Large intestine (tissue), 3 donors: ENCODE results near the gene UBE2G2. TPM values are rescaled to one million over a fixed set of nuclear protein-coding genes. Genes with fewer than 3 reads are reported as not detected.

Source experiments
- DNase-seq, 2 donors: peaks; one replicate each; pipeline versions ENCODE4 v3.0.0 to v3.0.0-alpha.2; 2013
- H3K27ac ChIP-seq: one replicate; pipeline ENCODE4 v1.5.1; 2013; ENCODE audit warnings: low read length
- H3K27me3 ChIP-seq: 2 replicates; pipeline ENCODE4 v1.6.1; 2013; ENCODE audit warnings: low read length; ENCODE audit not compliant: control insufficient read depth, insufficient read depth
- H3K36me3 ChIP-seq: 2 replicates; pipeline ENCODE4 v1.6.1; 2013; ENCODE audit warnings: low read length; ENCODE audit not compliant: control insufficient read depth, insufficient read depth
- H3K4me1 ChIP-seq: one replicate; pipeline ENCODE4 v1.6.1; 2013; ENCODE audit warnings: low read length; ENCODE audit not compliant: control insufficient read depth, insufficient read depth
- H3K4me3 ChIP-seq: one replicate; pipeline ENCODE4 v1.5.1; 2013; ENCODE audit warnings: low read length
- H3K9me3 ChIP-seq: one replicate; pipeline ENCODE4 v1.6.1; 2013; ENCODE audit warnings: mild to moderate bottlenecking, low read depth, low read length, moderate library complexity; ENCODE audit not compliant: control insufficient read depth
- WGBS: methylation state at CpG from one replicate; pipeline ENCODE4 v1.1.5; 2013; ENCODE audit warnings: low lambda C conversion rate; ENCODE audit not compliant: insufficient coverage; 5-methylcytosine and 5-hydroxymethylcytosine counted together
- polyA plus RNA-seq: library from polyadenylated mRNA; unstranded; fragments of 120-200 nt; gene quantifications from one replicate; pipeline ENCODE4 v1.2.1, GENCODE V29; 2013

Gene UBE2G2
- polyA plus RNA-seq, 1 donor: 97.1 TPM

GRCh38 chr21:44727757-44728156, 73.9 kb downstream of the UBE2G2 start:
- no peak for DNase-seq
- Histone ChIP-seq H3K4me1 (no peaks in the 10 kb centered on the region), H3K36me3 (no peaks in the 10 kb centered on the region), H3K27ac (no peak overlapping the region), H3K4me3 (no peak overlapping the region), H3K9me3 (peaks cover 3% of the 10 kb centered on the region), H3K27me3 (peaks cover 33% of the 10 kb centered on the region)
- no CpG with 5 or more reads among the region's 9 CpGs for WGBS

- no peak overlapping the region for H3K4me3 ChIP-seq
- peaks cover 37% of the 10 kb centered on the region for H3K27me3 ChIP-seq
- no CpG with 5 or more reads among the region's 8 CpGs for WGBS
Observed at GRCh38 chr21:44727321-44727720, 74.3 kb downstream of the UBE2G2 start.

GRCh38 chr21:44726826-44727225, 74.8 kb downstream of the UBE2G2 start:
- WGBS: no CpG with 5 or more reads among the region's 6 CpGs

More at GRCh38 chr21:44727321-44727720, 74.3 kb downstream of the UBE2G2 start:
- Histone ChIP-seq H3K36me3 (no peaks in the 10 kb centered on the region), H3K27ac (no peak overlapping the region), H3K4me1 (no peaks in the 10 kb centered on the region), H3K9me3 (peaks cover 2% of the 10 kb centered on the region)
- no peak for DNase-seq

GRCh38 chr21:44724926-44725325, 76.7 kb downstream of the UBE2G2 start:
- no peaks in the 10 kb centered on the region for H3K4me1 ChIP-seq
- H3K27me3 ChIP-seq: peaks cover 42% of the 10 kb centered on the region
- no peaks in the 10 kb centered on the region for H3K9me3 ChIP-seq
- no peak overlapping the region for H3K27ac ChIP-seq
- no peak overlapping the region for H3K4me3 ChIP-seq
- no peaks in the 10 kb centered on the region for H3K36me3 ChIP-seq
- no peak for DNase-seq
- 100% methylated on average over 3 of the region's 14 CpGs for WGBS

More at GRCh38 chr21:44726826-44727225, 74.8 kb downstream of the UBE2G2 start:
- H3K27me3 ChIP-seq: peaks cover 37% of the 10 kb centered on the region
- no peak for DNase-seq
- no peak overlapping the region for H3K4me3 ChIP-seq
- no peaks in the 10 kb centered on the region for H3K36me3 ChIP-seq
- no peaks in the 10 kb centered on the region for H3K9me3 ChIP-seq
- H3K4me1 ChIP-seq: no peaks in the 10 kb centered on the region
- H3K27ac ChIP-seq: no peak overlapping the region

GRCh38 chr21:44724196-44724595, 77.4 kb downstream of the UBE2G2 start:
- Histone ChIP-seq H3K4me3 (no peak overlapping the region), H3K36me3 (no peaks in the 10 kb centered on the region), H3K27ac (no peak overlapping the region), H3K27me3 (peaks cover 42% of the 10 kb centered on the region), H3K9me3 (no peaks in the 10 kb centered on the region), H3K4me1 (no peaks in the 10 kb centered on the region)
- DNase-seq: no peak
- 100% methylated on average over 1 of the region's 7 CpGs for WGBS

GRCh38 chr21:44723177-44724131, 78.2 kb downstream of the UBE2G2 start:
- H3K4me3 ChIP-seq: no peak overlapping the region
- no CpG with 5 or more reads among the region's 61 CpGs for WGBS
- peaks cover 48% of the 10 kb centered on the region for H3K27me3 ChIP-seq
- DNase-seq: peak in 1 of 2 donors; percentile 6
- H3K27ac ChIP-seq: no peak overlapping the region
- no peaks in the 10 kb centered on the region for H3K36me3 ChIP-seq
- no peaks in the 10 kb centered on the region for H3K4me1 ChIP-seq
- H3K9me3 ChIP-seq: no peaks in the 10 kb centered on the region

- no peaks in the 10 kb centered on the region for H3K9me3 ChIP-seq
- H3K27ac ChIP-seq: no peak overlapping the region
- no CpG with 5 or more reads among the region's 5 CpGs for WGBS
- no peaks in the 10 kb centered on the region for H3K36me3 ChIP-seq
- peaks cover 53% of the 10 kb centered on the region for H3K27me3 ChIP-seq
- H3K4me3 ChIP-seq: no peak overlapping the region
- DNase-seq: no peak
- H3K4me1 ChIP-seq: no peaks in the 10 kb centered on the region
Observed at GRCh38 chr21:44722731-44723130, 78.9 kb downstream of the UBE2G2 start.

- no peak overlapping the region for H3K4me3 ChIP-seq
- no peak overlapping the region for H3K27ac ChIP-seq
- DNase-seq: no peak
- no peaks in the 10 kb centered on the region for H3K9me3 ChIP-seq
- no peaks in the 10 kb centered on the region for H3K4me1 ChIP-seq
- no peaks in the 10 kb centered on the region for H3K36me3 ChIP-seq
- WGBS: no CpG with 5 or more reads among the region's 2 CpGs
- H3K27me3 ChIP-seq: peaks cover 49% of the 10 kb centered on the region
Observed at GRCh38 chr21:44720170-44720569, 81.5 kb downstream of the UBE2G2 start.

Other genes with a start within 250 kb of the UBE2G2 start
- gene KRTAP10-3, start 243.0 kb downstream of the UBE2G2 start, polyA plus RNA-seq: not detected
- gene KRTAP10-4, start 228.1 kb downstream of the UBE2G2 start, polyA plus RNA-seq: not detected
- gene KRTAP10-5, start 221.2 kb downstream of the UBE2G2 start, polyA plus RNA-seq: not detected
- gene KRTAP10-6, start 209.3 kb downstream of the UBE2G2 start, polyA plus RNA-seq: not detected
- gene KRTAP10-7, start 201.2 kb downstream of the UBE2G2 start, polyA plus RNA-seq: not detected
- not detected for gene KRTAP10-8, start 189.7 kb downstream of the UBE2G2 start, polyA plus RNA-seq
- gene KRTAP10-9, start 174.7 kb downstream of the UBE2G2 start, polyA plus RNA-seq: not detected
- gene KRTAP10-10, start 164.5 kb downstream of the UBE2G2 start, polyA plus RNA-seq: not detected
- not detected for gene KRTAP10-11, start 155.4 kb downstream of the UBE2G2 start, polyA plus RNA-seq
- not detected for gene KRTAP12-4, start 147.2 kb downstream of the UBE2G2 start, polyA plus RNA-seq
- not detected for gene KRTAP12-3, start 143.9 kb downstream of the UBE2G2 start, polyA plus RNA-seq
- not detected for gene KRTAP12-2, start 134.9 kb downstream of the UBE2G2 start, polyA plus RNA-seq
- gene KRTAP12-1, start 119.7 kb downstream of the UBE2G2 start, polyA plus RNA-seq: not detected
- not detected for gene KRTAP10-12, start 104.6 kb downstream of the UBE2G2 start, polyA plus RNA-seq
- 0.55 TPM for gene TSPEAR, start 90.2 kb downstream of the UBE2G2 start, polyA plus RNA-seq
- 94.4 TPM for gene SUMO3, start 16.2 kb upstream of the UBE2G2 start, polyA plus RNA-seq
- 185 TPM for gene PTTG1IP, start 71.9 kb upstream of the UBE2G2 start, polyA plus RNA-seq
- gene ITGB2, start 119.1 kb upstream of the UBE2G2 start, polyA plus RNA-seq: 17.1 TPM
- 19.4 TPM for gene SLX9, start 138.2 kb upstream of the UBE2G2 start, polyA plus RNA-seq